Stimulated activated CD8-positive, alpha-beta memory T cell treated with anti-CD3 and anti-CD28 coated beads, Interleukin-4, amount 100 ng/mL, for 24 hours (primary cell): Measurements from ENCODE around the gene PNKP.

Experiments used
- DNase-seq: peaks from one replicate; pipeline ENCODE4 v3.0.0-alpha.2; 2020; ENCODE audit warnings: low read depth

Gene PNKP

DNA sequence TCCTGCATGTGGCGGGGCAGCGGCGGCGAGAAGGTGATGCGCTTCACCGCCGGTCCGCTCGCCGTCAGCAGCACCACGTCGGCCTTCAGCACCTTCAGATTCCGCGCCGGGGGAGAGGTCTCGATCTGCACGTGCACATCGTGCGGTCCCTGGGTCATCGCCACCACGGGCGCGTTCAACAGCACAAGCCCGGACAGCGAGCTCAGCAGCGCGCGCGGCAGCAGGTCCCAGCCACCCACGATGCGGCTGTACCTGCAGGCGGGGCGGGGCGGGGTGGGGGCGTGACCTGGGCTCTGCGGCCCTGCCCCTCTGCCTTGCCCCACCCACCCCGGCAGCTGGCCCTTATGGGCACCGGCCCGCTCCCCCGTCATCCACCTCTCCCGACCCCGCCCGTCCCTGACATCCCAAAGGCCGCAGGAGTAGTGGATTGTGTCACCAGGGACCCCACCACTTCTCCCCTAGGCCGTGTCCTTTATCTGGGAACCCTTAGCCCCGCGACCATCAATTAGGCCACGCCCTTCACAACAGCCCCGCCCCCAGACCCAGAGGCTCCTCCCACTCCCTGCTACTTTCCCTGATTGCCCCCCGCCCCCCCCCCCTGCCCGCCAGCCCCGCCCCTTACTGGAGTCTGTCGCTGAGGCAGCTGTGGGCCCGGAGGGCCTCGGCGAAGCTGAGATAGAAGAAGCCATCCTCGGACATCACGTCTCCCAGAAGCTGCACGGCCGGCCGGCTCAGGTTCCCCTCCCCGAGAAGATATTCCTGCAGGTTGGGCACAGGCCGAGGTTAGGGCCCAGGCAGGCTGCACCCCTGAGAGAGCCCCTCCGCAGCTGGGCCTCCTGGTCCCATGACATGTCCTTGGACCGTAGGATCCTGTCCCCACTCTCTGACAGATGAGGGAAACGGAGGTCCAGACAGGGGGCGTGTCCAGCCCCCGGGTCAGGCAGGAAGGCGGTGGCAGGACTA lies 23.3 kb upstream of the PNKP start:
- DNase-seq: peak; percentile 53

DNA sequence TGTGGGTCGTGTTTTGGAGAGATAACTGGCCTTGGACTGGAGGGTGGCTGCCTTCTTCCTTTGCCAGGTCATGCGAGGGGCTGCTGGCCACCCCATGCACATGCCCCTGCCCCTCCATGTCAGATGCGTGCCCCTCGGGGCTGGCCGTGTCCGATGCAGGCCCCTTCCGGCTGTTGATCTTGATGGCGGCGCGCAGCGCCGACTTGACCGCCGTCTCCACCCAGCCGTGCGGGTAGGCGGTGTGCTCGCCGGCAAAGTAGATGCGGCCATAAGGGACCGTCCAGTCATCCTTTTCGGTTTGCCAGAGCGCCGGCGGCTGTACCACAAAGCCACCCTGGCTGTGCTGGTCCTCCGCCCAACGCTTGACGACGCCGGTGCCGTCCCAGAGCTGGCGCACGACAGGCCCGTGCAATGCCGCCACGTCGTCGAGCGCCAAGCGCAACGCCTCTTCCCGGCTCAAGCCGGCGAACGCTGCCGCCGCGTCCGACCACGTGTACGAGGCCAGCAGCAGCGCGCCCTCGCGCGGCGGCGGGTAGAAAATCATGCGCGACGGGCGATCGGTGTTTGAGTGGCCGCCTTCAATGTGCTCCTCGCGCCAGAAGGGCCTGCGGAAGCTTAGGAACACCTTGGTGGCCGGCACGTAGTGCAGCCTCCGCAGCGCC lies 22.4 kb upstream of the PNKP start:
- peak; percentile 49 for DNase-seq

DNA sequence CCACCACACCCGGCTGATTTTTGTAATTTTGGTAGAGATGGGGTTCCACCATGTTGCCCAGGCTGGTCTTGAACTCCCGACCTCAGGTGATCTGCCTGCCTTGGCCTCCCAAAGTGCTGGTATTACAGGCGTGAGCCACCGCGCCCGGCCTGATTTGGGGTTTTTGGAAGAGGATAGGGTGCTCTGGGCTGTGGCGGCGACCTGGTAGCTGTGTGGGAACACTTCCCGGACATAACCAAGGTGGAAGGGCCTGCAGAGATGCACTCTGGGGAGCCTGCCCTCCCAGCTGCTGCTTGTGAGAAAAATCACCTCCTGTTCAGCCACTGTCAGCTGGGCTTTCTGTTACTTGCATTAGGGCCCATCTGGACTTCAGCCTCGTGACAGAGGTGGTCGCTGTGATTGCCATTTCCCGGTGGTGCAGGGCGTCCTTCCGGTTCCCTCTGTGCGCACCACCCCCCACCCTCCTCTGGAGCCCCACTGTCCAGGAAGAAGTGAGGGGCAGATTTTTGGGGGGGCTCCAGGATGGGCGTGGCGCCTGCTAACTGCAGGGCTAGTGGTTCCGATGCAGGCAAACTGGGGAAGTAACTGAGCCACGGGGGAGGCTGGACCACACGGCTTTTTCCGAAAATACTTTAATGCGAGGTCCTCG lies 21.8 kb upstream of the PNKP start:
- no peak for DNase-seq

DNA sequence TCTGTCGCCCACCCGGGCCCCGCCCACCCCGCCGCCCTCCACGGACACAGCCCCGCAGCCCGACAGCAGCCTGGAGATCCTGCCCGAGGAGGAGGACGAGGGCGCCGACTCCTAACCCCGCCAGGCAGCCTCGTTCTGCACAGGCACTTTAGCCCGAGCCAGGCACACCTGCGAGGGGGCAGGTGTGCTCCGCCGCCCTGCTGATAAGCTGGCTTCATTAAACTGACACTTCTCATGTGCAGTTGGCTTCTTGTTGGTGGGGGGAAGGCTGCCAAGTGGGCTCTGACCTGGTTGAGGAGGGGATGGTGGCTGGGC lies 21.1 kb upstream of the PNKP start:
- DNase-seq: no peak

DNA sequence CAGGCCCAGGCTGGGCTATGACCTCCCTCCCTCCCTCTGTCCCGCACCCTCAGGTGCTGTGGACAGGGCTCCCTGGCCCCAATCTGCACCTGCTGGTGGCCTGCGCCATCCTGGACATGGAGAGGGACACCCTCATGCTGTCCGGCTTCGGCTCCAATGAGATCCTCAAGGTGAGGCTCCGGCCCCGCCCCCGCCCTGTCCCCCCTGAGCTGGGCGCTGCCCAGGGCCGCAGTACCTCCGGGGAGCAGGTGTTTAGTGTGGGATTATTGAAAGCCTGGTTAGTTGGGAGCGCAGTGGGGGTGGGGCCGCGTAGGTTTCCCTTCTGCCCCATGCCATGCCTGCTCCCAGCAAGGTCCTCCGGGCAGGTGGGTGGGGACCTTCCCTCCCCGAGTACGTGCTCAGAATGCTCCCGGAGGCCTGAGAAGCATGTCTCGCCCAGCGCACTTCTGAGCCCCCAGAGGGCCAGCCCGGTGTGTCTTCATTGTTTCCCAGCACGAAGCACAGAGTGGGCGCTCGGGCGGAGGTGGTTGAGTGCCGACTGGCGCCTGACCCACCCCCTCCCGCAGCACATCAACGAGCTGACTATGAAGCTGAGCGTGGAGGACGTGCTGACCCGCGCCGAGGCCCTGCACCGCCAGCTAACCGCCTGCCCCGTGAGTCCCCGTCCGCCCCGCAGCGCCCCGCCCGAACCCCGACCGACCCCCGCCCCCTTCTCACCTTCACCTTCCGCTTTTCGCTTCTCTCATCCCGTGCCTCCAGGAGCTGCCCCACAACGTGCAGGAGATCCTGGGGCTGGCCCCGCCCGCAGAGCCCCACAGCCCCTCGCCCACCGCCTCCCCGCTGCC lies 20.5 kb upstream of the PNKP start:
- DNase-seq: no peak

DNA sequence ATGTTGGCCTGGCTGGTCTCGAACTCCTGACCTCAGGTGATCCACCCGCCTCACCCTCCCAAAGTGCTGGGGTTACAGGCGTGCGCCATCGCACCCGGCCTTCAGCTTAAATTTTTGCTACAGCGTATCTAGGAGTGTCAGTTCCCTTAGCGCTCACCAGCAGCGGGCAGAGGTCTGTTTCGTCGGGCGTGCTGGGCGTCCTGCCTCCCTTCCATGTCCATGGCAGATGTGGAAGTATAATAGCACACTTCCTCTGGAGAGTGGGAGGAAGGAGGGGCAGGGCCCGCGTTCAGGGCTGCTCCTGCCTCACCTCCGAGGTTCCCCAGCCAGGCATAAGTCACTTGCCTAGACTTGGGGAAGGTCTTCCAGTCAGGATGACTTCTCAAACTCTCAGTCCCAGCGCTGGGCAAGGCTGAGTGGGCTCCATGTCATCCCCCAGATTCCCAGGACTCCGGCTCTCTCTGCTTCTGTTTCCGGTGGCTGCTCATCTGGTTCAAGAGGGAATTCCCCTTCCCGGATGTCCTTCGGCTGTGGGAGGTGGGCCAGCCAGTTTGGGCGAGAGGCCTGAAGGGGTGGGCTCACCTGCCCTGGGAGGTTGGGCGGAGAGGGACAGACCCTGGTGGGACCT lies 19.8 kb upstream of the PNKP start:
- DNase-seq: no peak

DNA sequence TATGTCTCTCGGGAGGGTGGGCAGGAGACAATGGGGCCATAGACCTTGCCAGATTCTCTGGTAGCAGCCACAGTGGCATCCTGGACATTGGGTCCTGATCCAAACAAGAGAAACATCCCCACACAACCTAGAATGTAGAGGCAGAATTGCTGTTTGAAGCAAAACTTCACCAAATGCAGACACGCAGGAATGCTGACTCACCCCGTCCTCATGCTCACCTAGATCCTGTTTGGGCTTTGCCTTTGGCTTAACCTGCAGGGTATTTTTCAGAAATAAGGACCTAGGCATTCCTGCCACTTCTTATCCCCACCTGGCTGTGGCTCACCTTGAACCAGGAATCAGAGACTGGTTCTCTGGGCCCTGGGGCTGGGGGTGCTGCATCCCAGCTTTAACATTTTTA lies 17.4 kb upstream of the PNKP start:
- DNase-seq: no peak

DNA sequence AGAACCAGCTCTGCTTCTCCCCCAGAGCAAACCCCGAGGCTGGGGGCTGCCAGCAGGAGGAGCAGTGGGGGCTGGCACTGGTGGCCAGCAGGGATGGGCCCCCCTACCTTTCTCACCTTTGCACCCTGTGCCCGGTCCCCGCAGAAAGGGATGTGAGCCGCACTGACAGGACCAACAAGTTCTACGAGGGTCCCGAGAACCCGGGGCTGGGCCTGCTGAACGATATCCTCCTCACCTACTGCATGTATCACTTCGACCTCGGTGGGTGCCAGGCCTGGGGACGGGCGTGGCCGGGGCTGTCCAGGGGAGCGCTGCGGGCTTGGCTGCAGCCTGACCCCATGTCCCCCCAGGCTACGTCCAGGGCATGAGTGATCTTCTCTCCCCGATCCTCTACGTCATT lies 16.7 kb upstream of the PNKP start:
- no peak for DNase-seq

DNA sequence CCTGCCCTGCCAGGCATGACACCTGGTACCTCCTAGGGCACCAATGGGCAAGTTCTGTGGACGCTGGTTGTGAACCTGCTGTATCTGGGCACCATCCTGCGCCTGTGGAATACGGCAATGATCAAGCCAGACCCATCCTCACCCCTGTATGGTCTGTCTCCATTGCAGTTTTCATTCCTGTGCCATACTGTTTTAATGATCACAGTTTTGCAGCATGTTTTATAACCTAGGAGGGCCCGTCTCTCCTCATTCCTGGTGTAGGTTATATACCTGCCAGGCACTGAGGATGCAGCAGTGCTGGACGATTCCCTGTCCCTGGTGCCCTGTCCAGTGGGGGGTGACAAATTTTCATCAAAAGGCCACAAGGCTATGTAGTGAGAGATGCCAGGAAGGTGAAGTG lies 15.7 kb upstream of the PNKP start:
- no peak for DNase-seq

DNA sequence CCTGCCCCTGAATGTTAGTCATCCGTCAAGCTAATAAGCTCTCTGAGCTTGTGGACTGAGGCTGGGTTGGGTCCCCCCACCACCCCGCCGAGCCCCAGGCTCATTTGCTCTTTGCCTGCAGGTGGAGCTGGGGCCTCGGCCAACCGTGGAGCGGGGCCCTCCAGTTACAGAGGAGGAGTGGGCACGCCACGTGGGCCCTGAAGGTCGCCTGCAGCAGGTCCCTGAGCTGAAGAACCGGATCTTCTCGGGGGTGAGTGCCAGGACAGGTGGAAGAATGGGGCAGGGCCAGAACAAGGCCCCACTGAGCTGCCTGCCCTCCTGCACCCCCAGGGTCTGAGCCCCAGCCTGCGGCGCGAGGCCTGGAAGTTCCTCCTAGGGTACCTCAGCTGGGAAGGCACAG lies 15.3 kb upstream of the PNKP start:
- no peak for DNase-seq

DNA sequence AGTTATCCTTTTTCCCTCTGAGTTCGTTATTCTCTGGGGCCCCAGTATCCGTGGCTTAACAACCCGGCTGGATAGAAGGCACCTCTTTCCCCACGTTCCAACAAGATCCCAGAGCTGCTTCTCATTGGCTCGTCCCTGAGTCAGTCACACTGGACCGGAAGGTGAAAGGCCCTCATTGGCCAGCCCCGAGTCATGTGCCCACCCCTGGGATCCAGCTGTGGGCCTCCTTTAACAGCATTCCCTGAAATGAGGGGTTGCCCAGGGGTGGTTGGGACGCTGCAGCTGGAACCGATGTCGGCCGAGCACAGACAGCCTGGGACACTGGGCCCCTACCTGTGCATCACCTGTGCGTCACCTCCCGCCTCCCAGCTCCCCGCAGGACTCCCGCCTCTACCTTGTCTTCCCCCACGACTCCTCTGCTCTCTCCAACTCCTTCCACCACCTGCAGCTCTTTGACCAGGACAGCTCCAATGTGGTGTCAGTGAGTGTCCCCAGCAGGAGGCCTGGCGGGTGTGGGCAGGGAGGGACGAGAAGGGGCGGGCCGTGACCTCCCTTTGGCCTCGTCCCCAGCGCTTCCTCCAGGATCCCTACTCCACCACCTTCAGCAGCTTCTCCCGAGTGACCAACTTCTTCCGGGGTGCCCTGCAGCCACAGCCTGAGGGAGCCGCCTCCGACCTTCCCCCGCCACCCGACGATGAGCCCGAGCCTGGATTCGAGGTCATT lies 14.5 kb upstream of the PNKP start:
- DNase-seq: no peak

DNA sequence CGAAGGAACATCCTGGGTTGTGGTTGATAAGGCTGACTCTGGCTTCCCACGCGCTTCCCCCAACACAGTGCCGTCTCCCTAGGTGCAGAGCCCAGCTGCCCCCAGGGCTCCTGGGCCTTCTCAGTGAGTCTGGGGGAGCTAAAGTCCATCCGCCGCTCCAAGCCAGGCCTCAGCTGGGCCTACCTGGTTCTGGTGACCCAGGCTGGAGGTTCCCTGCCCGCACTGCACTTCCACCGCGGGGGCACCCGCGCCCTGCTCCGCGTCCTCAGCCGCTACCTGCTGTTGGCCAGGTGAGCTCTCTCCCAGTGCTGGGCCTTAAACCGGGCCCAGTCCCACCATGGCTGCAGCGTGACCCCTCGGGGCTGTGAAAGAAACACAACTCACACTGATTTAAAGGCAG lies 13.8 kb upstream of the PNKP start:
- DNase-seq: no peak

DNA sequence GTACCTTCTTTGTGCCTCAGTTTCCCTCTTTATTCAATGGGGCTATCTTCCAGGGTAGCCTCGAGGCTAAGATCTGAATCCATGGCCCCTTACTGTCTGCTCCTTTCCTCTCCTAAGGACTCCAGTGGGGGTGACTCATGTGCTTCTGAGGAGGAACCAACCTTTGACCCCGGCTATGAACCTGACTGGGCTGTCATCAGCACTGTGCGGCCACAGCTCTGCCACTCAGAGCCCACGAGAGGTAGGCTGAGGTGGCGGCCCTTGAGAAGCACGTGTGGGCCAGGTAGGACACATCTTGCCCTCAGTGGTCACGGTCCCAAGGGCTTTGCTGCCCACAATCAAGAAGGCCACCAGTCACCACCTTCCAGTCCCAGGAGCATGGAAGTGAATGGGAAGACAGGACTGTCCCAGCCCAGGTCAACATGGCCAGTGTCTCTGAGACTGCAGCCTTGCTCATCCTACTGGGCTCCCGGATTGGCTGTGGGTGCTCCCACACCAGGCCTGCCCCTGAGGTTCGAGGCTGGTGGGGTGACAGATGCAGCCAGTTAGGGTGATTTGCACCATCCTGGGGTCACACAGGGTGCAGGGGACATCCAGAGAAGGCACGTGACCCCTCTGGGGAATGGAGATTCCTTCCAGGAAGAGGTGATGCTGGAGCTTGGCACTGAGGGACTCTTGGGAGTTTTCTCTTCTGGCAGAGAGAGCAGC lies 12.9 kb upstream of the PNKP start:
- DNase-seq: no peak

DNA sequence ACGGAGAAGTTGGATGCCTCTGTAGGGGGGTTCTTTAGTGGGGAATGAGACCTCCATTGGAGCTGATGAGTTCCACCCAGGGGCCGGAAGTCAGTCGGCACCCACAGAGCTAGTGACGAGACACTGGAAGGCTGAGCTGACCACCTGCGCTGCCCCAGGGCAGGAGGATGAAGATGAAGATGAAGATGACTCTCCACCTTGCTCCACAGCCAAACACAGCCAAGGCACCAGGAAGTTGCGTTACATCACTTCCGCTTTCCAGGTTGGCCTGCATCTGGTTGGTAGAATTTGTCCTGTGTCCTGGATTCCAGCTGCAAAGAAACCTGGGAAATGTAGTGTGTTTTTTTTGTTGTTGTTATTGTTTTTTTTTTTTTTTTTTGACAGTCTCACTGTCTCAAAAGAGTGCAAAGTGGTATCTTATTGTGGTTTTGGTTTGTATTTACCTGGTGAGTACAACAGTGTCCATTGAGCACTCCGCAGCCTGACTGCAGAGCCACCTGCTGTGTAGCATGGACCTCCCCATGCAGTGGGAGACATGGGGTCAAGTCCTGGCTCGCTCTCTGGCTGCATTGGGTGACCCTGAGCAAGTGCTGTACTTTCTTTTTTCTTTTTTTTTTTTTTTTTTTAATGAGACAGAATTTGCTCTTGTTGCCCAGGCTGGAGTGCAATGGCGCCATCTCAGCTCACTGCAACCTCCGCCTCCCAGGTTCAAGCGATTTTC lies 12.0 kb upstream of the PNKP start:
- no peak for DNase-seq

DNA sequence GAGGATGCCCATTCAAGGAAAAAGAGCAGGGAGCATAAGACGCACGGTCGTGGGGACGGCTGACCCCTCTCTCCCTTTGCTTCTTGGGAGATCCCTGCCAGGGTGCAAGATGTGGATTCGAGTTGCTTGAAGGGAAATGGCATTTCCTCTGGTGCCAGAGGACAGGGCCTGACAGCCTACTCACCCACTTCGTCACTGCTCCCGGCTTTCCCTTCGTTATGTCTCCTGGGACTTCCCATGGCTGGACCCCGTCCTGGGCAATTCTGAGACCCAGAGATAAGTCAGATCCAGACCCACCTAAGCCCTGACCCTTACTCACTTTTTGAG lies 11.3 kb upstream of the PNKP start:
- DNase-seq: no peak

DNA sequence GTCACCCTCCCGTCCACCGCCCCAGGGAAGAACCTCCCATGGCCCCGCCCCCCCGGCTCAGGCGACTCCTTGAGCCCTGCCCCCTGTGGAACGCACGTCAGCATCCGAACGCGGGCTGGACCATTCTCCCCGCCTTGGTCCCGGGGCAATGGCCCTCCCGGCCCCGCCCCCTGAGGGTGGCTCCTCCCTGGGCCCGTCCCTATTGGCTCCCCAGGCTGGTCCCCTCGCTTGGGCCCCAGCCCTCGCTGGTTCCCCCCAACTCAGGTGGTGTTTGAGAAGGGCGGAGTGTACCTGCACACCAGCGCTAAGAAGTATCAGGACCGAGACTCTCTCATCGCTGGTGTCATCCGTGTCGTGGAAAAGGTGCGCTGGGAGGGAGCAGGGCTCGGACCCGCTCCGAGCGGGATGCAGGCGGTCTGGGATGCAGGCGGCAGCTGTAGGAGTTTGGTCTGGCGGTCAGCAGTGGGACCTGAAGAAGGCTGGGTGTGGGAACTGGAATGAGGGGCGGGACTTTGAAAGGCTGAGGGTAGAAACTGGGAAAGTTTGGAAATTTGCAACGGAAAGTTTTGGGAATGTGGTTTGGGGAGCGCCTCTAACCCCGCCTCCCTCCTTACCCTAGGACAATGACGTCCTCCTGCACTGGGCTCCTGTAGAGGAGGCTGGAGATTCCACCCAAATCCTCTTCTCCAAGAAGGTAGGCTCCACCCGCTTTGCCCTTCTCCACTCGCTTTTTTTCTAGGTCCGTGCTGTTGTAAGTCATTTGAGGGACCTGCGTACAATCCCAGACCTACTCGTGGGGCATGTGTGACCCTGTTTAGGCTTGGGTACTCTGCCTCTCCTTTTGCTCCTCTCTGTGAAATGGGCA lies 10.7 kb upstream of the PNKP start:
- peak; percentile 99 for DNase-seq

DNA sequence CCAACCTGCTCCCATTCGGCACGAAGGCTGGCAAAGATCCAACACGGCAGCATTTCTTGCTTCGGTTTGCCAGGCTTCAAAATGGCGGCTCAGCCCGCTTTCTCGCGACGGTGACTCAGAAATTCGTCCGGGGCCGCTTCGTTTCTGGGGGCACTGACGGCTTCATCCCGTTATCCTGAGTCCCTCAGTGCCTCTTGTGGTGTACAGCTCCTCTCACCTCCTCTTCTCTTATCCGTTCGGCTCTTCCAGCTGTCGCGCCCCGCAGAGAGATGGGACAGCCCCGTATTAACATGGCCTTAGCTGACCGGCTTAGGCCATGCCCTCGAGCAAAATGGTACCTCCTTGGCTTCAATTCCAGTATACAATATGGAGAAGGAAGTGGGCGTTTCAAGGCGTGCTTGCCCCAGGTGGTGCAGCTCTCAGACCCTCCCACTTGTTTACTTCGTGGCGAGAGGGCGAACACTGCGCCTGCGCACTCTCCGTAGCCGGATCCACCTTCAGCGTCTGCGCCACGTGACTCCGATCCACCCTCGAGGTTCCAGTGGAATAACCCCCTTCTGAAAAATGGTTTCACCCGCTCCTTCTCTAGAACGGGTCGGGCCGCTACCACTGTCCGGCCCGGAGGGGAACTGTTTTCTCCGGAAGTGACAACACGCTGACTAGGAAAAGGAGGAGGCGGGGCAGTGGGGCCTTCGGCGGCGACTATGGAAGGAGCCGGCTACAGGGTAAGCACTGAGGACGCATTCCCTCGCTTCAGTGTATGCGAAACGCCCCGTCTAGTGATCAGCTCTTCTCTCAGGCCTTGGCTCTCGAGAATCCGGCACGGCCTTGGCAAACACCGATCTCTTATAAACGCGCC lies 9.9 kb upstream of the PNKP start, which contains the start of the genes AKT1S1 and TBC1D17:
AKT1S1 (minus strand) TSS at position 336 of the 859 bp plus-strand sequence. CDS start 4,060 bp downstream, outside the sequence.
TBC1D17 (plus strand) TSS at position 683 of the 859 bp plus-strand sequence; CDS start at position 705, 22 bp downstream.
- peak; percentile 95 for DNase-seq
